ENCODE measurements around the gene LCOR. TPM values are rescaled to one million over a fixed set of nuclear protein-coding genes. Genes with fewer than 3 reads are reported as not detected.

The LCOR gene
- total and polyA plus RNA-seq, 4 donors, result 2.5 to 31.2 (median 14.5) TPM

- Histone ChIP-seq H3K9ac (ENCODE audit: low read depth in 1 of 2, low read length in 2 of 2) (no peak overlapping the region), H3K27ac (ENCODE audit: low read depth in 1 of 2, low read length in 2 of 2) (no peak overlapping the region), H3K9me3 (ENCODE audit: control insufficient read depth in 4 of 4, low read length in 3 of 4) (no peaks in the 10 kb centered on the region), H3K36me3 (ENCODE audit: control insufficient read depth in 4 of 4, insufficient read depth in 3 of 4, low read depth in 1 of 4, low read length in 3 of 4) (peaks cover 0 to 5% (median 0%) of the 10 kb centered on the region in 4 donors), H3K27me3 (ENCODE audit: control insufficient read depth in 4 of 4, insufficient read depth in 4 of 4, low read length in 3 of 4) (no peaks in the 10 kb centered on the region), H3K4me3 (ENCODE audit: low read depth in 1 of 3, low read length in 3 of 3) (no peak overlapping the region), H3K4me1 (ENCODE audit: control insufficient read depth in 4 of 4, insufficient read depth in 4 of 4, low read length in 3 of 4) (peaks cover 0 to 7% (median 5%) of the 10 kb centered on the region in 4 donors)
- 92% methylated on average over 4 of the region's 4 CpGs for WGBS
- TF ChIP-seq JUND (IDR thresholded peaks at IDR 0.05) (no peak), HNF4G (IDR thresholded peaks at IDR 0.05) (no peak), REST (IDR thresholded peaks at IDR 0.05) (no peak), TAF1 (conservative IDR thresholded peaks at IDR 0.05) (no peak), SP1 (IDR thresholded peaks at IDR 0.05) (no peak), HNF4A (conservative IDR thresholded peaks at IDR 0.05) (no peak), RAD21 (IDR thresholded peaks at IDR 0.05) (no peak)
- TF ChIP-seq, protein P1, sequence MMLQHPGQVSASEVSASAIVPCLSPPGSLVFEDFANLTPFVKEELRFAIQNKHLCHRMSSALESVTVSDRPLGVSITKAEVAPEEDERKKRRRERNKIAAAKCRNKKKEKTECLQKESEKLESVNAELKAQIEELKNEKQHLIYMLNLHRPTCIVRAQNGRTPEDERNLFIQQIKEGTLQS (IDR thresholded peaks at IDR 0.05), result no peak
- DNase-seq (ENCODE audit: low spot score), result no peak
These were observed 72.5 kb downstream of the LCOR start for GRCh38 chr10:96904648-96905047.

DNA sequence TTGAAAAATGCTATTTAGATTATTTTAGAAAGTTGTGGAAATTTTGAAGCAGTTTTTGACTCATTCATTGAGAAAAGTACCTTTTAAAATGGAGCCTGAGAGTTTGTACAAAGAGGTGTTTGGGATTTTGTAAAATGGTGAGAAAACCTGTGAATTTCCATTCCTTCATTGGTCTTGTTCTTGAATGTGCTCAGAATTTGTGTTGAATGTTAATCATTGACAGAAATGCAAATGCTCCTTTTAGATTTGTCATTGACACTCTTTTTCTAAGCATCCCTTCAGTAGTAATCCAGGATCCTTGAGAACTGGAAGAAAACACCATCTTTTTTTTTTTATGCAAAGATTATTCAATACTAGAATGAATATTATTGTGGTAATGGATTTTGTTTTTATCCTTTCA, 74.8 kb downstream of the LCOR start:
- peaks cover 0 to 5% (median 0%) of the 10 kb centered on the region in 4 donors for H3K36me3 ChIP-seq (ENCODE audit: control insufficient read depth in 4 of 4, insufficient read depth in 3 of 4, low read depth in 1 of 4, low read length in 3 of 4)
- H3K9me3 ChIP-seq (ENCODE audit: control insufficient read depth in 4 of 4, low read length in 3 of 4), result no peaks in the 10 kb centered on the region
- DNase-seq (ENCODE audit: low spot score), result no peak
- H3K27me3 ChIP-seq (ENCODE audit: control insufficient read depth in 4 of 4, insufficient read depth in 4 of 4, low read length in 3 of 4), result no peaks in the 10 kb centered on the region
- TF ChIP-seq HNF4G (IDR thresholded peaks at IDR 0.05), result no peak
- TF ChIP-seq JUND (IDR thresholded peaks at IDR 0.05), result no peak
- TF ChIP-seq CTCF (IDR thresholded peaks at IDR 0.05; ENCODE audit: low read depth, low read length, missing input control), result no peak
- TF ChIP-seq RAD21 (IDR thresholded peaks at IDR 0.05), result no peak
- no peak for TF ChIP-seq FOXA1 (IDR thresholded peaks at IDR 0.05)
- TF ChIP-seq REST (IDR thresholded peaks at IDR 0.05), result no peak
- TF ChIP-seq RXRA (IDR thresholded peaks at IDR 0.05), result no peak
- TF ChIP-seq FOXA2 (IDR thresholded peaks at IDR 0.05), result no peak
- TF ChIP-seq SP1 (IDR thresholded peaks at IDR 0.05), result no peak
- no peak for TF ChIP-seq EGR1 (IDR thresholded peaks at IDR 0.05; ENCODE audit: low read depth in 2 of 2)
- no peak for TF ChIP-seq HNF4A (conservative IDR thresholded peaks at IDR 0.05)
- no peak for TF ChIP-seq TAF1 (conservative IDR thresholded peaks at IDR 0.05)
- no peak for TF ChIP-seq MAX (IDR thresholded peaks at IDR 0.05)
- no peak for TF ChIP-seq GABPA (IDR thresholded peaks at IDR 0.05 in 1 of 2, conservative IDR thresholded peaks at IDR 0.05 in 1 of 2)
- TF ChIP-seq NR2F2 (IDR thresholded peaks at IDR 0.05), result no peak
- TF ChIP-seq, protein P1 (IDR thresholded peaks at IDR 0.05), result no peak
- TF ChIP-seq, protein P2, sequence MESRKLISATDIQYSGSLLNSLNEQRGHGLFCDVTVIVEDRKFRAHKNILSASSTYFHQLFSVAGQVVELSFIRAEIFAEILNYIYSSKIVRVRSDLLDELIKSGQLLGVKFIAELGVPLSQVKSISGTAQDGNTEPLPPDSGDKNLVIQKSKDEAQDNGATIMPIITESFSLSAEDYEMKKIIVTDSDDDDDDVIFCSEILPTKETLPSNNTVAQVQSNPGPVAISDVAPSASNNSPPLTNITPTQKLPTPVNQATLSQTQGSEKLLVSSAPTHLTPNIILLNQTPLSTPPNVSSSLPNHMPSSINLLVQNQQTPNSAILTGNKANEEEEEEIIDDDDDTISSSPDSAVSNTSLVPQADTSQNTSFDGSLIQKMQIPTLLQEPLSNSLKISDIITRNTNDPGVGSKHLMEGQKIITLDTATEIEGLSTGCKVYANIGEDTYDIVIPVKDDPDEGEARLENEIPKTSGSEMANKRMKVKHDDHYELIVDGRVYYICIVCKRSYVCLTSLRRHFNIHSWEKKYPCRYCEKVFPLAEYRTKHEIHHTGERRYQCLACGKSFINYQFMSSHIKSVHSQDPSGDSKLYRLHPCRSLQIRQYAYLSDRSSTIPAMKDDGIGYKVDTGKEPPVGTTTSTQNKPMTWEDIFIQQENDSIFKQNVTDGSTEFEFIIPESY (IDR thresholded peaks at IDR 0.05), result no peak
- no peak for TF ChIP-seq YY1 (IDR thresholded peaks at IDR 0.05)
- H3K4me3 ChIP-seq (ENCODE audit: low read depth in 1 of 3, low read length in 3 of 3), result no peak overlapping the region
- H3K9ac ChIP-seq (ENCODE audit: low read depth in 1 of 2, low read length in 2 of 2), result no peak overlapping the region
- peaks cover 0 to 7% (median 3%) of the 10 kb centered on the region in 4 donors for H3K4me1 ChIP-seq (ENCODE audit: control insufficient read depth in 4 of 4, insufficient read depth in 4 of 4, low read length in 3 of 4)
- H3K27ac ChIP-seq (ENCODE audit: low read depth in 1 of 2, low read length in 2 of 2), result no peak overlapping the region
